ENCODE data around the gene GULP1.

- TF ChIP-seq RAD21 (IDR thresholded peaks at IDR 0.05; ENCODE audit: insufficient read depth, low read depth, low read length) = no peak
- no peak for TF ChIP-seq E2F8 (IDR thresholded peaks at IDR 0.05; ENCODE audit: low read depth, partially characterized antibody)
- TF ChIP-seq SRF (IDR thresholded peaks at IDR 0.05; ENCODE audit: low read depth in 2 of 2, low read length in 2 of 2) = no peak
- TF ChIP-seq EZH2 (IDR thresholded peaks at IDR 0.05; ENCODE audit: borderline replicate concordance, control insufficient read depth, low read depth, low read length) = no peak
- TF ChIP-seq NR2F1 (conservative IDR thresholded peaks at IDR 0.05) = no peak
- TF ChIP-seq REST (IDR thresholded peaks at IDR 0.05; ENCODE audit: low read depth, low read length) = no peak
- TF ChIP-seq ZBTB40 (IDR thresholded peaks at IDR 0.05; ENCODE audit: borderline replicate concordance) = no peak
- no peak for TF ChIP-seq POLR2A (IDR thresholded peaks at IDR 0.05; ENCODE audit: low read depth, low read length)
- no peak for TF ChIP-seq CEBPB (IDR thresholded peaks at IDR 0.05; ENCODE audit: borderline replicate concordance in 1 of 2, low read depth in 2 of 2, low read length in 2 of 2)
- no peak for TF ChIP-seq RFX5 (IDR thresholded peaks at IDR 0.05; ENCODE audit: low read depth, low read length)
- no peak for TF ChIP-seq CTCF (IDR thresholded peaks at IDR 0.05 in 2 of 3, conservative IDR thresholded peaks at IDR 0.05 in 1 of 3; ENCODE audit: control insufficient read depth in 2 of 3, extremely low read depth in 1 of 3, insufficient read depth in 1 of 3, low read depth in 3 of 3, low read length in 3 of 3)
Observed at GRCh38 chr2:188534875-188535274, 243.2 kb downstream of the GULP1 start.
